Cardiac fibroblast (primary cell): ENCODE results near the gene DEDD2.

Experiments
- DNase-seq, 2 donors: peaks; one replicate each; pipeline versions ENCODE4 v3.0.0 to v3.0.0-alpha.2; 2010; ENCODE audit warnings: low read depth in 2 of 2
- H3K4me3 ChIP-seq, 2 donors: replicated peaks in 1 of 2; 1 replicate in 1 of 2; 2 replicates in 1 of 2; pipeline ENCODE4 v1.5.1; 2011; ENCODE audit warnings: low read depth in 2 of 2, low read length in 2 of 2, mild to moderate bottlenecking in 2 of 2, moderate library complexity in 1 of 2
- TF ChIP-seq, protein P1 (sequence below): IDR thresholded peaks from one replicate; pipeline ENCODE4 v1.5.1; 2011; ENCODE audit warnings: low read depth, mild to moderate bottlenecking, low read length, inconsistent platforms

DEDD2 gene

DNA sequence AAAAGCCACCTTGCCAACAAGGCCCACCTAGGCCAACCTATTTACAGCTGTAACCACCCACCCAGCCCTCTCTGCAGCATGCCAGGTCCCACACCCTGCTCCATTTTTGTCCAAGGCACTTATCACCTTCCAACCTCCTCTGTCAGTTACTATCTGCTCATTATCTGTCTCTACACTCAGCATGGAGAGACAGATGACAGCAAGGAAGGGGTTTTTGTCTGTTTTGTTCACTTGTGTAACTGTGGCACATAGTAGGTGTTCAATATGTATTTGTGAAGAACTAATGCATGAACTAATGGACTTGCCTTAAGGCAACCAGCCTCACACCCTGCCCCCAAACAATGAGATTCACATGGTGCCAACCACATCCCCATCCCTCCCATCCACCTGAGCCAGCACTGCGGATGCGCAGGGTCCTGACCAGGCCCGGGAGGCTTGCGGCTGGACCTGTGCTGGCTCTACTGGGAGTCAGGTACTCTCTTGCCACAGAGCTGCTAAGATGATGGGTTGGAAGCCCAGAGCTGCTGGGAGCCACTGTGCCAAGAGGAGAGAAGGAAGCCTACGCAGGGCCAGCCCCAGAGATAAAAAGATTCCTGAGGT, 17.3 kb downstream of the DEDD2 start:
- no peak for DNase-seq
- H3K4me3 ChIP-seq: no peak overlapping the region
- TF ChIP-seq, protein P1, sequence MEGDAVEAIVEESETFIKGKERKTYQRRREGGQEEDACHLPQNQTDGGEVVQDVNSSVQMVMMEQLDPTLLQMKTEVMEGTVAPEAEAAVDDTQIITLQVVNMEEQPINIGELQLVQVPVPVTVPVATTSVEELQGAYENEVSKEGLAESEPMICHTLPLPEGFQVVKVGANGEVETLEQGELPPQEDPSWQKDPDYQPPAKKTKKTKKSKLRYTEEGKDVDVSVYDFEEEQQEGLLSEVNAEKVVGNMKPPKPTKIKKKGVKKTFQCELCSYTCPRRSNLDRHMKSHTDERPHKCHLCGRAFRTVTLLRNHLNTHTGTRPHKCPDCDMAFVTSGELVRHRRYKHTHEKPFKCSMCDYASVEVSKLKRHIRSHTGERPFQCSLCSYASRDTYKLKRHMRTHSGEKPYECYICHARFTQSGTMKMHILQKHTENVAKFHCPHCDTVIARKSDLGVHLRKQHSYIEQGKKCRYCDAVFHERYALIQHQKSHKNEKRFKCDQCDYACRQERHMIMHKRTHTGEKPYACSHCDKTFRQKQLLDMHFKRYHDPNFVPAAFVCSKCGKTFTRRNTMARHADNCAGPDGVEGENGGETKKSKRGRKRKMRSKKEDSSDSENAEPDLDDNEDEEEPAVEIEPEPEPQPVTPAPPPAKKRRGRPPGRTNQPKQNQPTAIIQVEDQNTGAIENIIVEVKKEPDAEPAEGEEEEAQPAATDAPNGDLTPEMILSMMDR: no peak

DNA sequence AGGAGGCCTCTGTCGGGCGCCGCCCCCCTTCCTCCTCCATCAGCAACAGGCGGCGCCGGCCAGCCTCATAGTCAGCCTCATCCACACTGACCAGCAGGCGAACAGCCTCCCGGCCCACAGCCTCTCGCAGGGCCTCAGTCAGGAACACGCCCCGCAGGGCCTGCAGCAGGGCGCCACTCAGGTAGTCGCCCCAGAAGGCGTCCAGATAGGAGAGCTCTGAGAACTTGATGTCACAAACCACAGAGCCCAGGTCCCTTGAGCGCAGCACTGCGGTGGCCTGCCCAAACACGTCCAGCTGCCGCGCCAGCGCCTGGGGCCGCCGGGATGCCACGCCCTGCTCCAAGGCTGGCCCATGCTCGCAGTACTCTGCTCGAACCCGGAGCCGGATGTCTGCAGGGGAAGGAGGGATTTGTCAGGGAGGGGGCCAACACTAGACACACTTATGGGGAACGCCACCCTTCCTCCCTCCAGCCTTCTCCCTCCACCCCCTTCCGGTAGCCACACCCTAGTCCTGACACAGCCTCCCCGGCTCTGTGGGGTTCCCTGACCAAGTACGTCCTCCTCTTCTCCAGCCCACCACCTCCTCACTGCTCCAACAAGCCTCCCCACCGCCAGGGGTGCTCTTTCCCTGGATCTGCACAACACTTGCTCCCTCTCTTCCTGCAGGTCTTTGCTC, 17.9 kb downstream of the DEDD2 start:
- DNase-seq: no peak
- no peak overlapping the region for H3K4me3 ChIP-seq
- TF ChIP-seq, protein P1: no peak

- no peak overlapping the region for H3K4me3 ChIP-seq
- TF ChIP-seq, protein P1: no peak
- DNase-seq: no peak
Measured at GRCh38 chr19:42198676-42199439, 18.6 kb downstream of the DEDD2 start.

GRCh38 chr19:42197375-42197817, 20.1 kb downstream of the DEDD2 start:
- no peak for DNase-seq
- TF ChIP-seq, protein P1: no peak
- H3K4me3 ChIP-seq: no peak overlapping the region

DNA sequence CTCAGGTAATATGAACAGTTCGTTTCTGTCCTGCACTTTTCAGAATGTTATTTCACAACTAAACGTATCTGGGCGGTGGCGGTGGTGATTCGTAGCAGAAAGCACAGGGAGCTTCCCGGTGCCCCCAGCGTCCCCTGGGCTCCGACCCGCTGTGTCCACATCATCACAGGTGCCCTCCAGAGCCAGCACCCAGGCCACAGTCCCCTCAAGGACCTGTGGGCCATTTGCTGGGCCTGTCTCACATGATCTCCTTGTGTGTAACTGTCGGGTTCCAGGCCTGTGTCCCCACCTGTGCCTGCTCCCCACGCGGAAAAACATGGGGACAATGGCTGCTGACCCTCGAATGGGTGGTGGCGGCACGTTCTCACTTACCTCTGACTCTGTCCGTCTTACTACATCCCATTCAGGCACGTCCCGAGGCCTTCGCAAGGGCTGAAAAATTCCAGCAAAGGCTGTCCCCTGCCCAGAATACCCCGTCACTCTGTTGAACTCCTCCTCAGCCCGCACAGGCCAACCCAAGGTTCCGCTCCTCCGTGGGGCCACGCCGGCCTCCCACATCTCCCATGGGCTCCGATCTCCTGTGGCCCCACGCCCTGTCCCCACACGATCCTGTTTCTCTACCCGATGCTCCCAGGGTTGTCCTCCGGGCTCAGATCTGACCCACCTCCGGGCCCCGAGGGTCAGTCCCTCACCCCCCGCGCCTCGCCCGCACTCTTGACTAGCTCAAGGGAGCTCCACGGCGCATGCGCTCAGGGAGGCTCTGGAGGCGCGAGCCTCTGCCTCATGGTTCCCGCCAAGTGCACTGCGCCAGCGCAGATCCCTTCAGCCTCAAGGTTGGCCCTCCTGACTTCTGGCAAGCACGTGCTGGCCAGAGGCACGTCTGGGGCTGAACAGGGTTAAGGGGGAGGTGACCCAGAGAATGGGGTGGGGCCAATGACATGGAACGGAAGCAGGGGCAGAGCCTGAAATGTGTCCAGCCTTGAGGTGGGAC, 21.2 kb downstream of the DEDD2 start:
- TF ChIP-seq, protein P1: no peak

DNA sequence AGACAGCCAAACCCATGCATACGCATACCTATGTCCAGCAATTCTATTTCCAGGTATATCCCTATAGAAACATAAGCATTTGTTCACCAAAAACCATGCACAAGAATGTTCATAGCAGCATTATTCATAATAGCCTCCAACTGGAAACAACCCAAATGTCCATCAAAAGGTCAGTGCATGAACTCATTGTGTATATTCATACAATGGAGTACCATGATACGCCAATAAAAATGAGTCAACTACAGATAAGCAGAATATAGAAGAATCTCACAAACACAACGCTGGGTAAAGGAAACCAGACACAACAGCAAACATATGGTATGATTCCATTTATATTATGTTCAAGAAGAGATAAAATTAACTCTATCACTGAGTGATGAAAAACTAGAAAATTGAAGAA, 23.8 kb downstream of the DEDD2 start:
- peak; percentile 53 to 84 for DNase-seq

More for the DNA sequence above, 21.2 kb downstream of the DEDD2 start:
- no peak for DNase-seq
- no peak overlapping the region for H3K4me3 ChIP-seq

More for the DNA sequence above, 23.8 kb downstream of the DEDD2 start:
- TF ChIP-seq, protein P1: no peak
- no peak overlapping the region for H3K4me3 ChIP-seq
